ENCODE results near the gene PRKAG3. TPM values are rescaled to one million over a fixed set of nuclear protein-coding genes. Genes with fewer than 3 reads are reported as not detected.
A peak's percentile ranks its signal among the peaks of the same experiment; 100 is the strongest.

PRKAG3 gene
- not detected for total RNA-seq

GRCh38 chr2:218831378-218831990, at the start of gene PRKAG3:
TSS of gene PRKAG3 (minus strand) at chr2:218831803.
- no peak for ATAC-seq

- no peak for ATAC-seq
These were observed 49.4 kb upstream of the PRKAG3 start for GRCh38 chr2:218880859-218881594.

- peak; percentile 57 for ATAC-seq
These were observed 48.7 kb upstream of the PRKAG3 start, which contains the start of gene WNT10A for GRCh38 chr2:218880102-218880858. TSS of gene WNT10A (plus strand) at chr2:218880852. CDS start at chr2:218880996, 144 bp downstream.

GRCh38 chr2:218879776-218880101, 48.1 kb upstream of the PRKAG3 start:
- no peak for ATAC-seq

- no peak for ATAC-seq
These were observed 47.5 kb upstream of the PRKAG3 start for GRCh38 chr2:218878926-218879761.

- no peak for ATAC-seq
These were observed 46.9 kb upstream of the PRKAG3 start for GRCh38 chr2:218878486-218878885.

GRCh38 chr2:218877891-218878290, 46.3 kb upstream of the PRKAG3 start:
- ATAC-seq, result no peak

GRCh38 chr2:218877331-218877730, 45.7 kb upstream of the PRKAG3 start:
- ATAC-seq, result no peak

- peak; percentile 16 for ATAC-seq
These were observed 45.1 kb upstream of the PRKAG3 start for GRCh38 chr2:218876562-218877219.

- no peak for ATAC-seq
These were observed 44.2 kb upstream of the PRKAG3 start for GRCh38 chr2:218875692-218876246.

- no peak for ATAC-seq
These were observed 42.0 kb upstream of the PRKAG3 start for GRCh38 chr2:218873359-218874194.

GRCh38 chr2:218872645-218873358, 41.2 kb upstream of the PRKAG3 start:
- no peak for ATAC-seq

GRCh38 chr2:218871345-218872302, 40.0 kb upstream of the PRKAG3 start:
- ATAC-seq, result no peak

GRCh38 chr2:218870984-218871344, 39.4 kb upstream of the PRKAG3 start:
- ATAC-seq, result no peak

- ATAC-seq, result no peak
These were observed 37.5 kb upstream of the PRKAG3 start for GRCh38 chr2:218869064-218869463.

- ATAC-seq, result no peak
These were observed 36.3 kb upstream of the PRKAG3 start for GRCh38 chr2:218867900-218868299.

GRCh38 chr2:218865999-218866398, 34.4 kb upstream of the PRKAG3 start:
- no peak for ATAC-seq

GRCh38 chr2:218865396-218865795, 33.8 kb upstream of the PRKAG3 start:
- no peak for ATAC-seq

- no peak for ATAC-seq
These were observed 31.5 kb upstream of the PRKAG3 start for GRCh38 chr2:218863021-218863520.
